IgD-negative memory B cell (primary cell): ENCODE data around the gene MGP. TPM values are rescaled to one million over a fixed set of nuclear protein-coding genes. Genes with fewer than 3 reads are reported as not detected.

ENCODE experiments used
- H3K27ac Mint-ChIP-seq, 3 donors: one replicate each; pipeline ENCODE4 v1.8.0; 2020 to 2022; ENCODE audit warnings: mild to moderate bottlenecking in 3 of 3, mixed read lengths in 3 of 3, moderate library complexity in 1 of 3
- H3K27me3 Mint-ChIP-seq: one replicate; pipeline ENCODE4 v1.8.0; 2021; ENCODE audit warnings: mixed read lengths
- H3K36me3 Mint-ChIP-seq: one replicate; pipeline ENCODE4 v1.8.0; 2020; ENCODE audit warnings: mild to moderate bottlenecking, mixed read lengths
- H3K4me1 Mint-ChIP-seq, 3 donors: one replicate each; pipeline ENCODE4 v1.8.0; 2020 to 2022; ENCODE audit warnings: mixed read lengths in 3 of 3, mild to moderate bottlenecking in 1 of 3
- H3K4me3 Mint-ChIP-seq, 4 donors: one replicate each; pipeline ENCODE4 v1.8.0; 2020 to 2022; ENCODE audit warnings: mild to moderate bottlenecking in 4 of 4, mixed read lengths in 4 of 4, moderate library complexity in 3 of 4
- H3K9me3 Mint-ChIP-seq, 3 donors: one replicate each; pipeline ENCODE4 v1.8.0; 2020 to 2021; ENCODE audit warnings: mixed read lengths in 3 of 3, mild to moderate bottlenecking in 1 of 3
- polyA plus RNA-seq: library from polyadenylated mRNA; unstranded; fragments of 300-500 nt; fragmentation: Illumina TruSeq; gene quantifications from one replicate; pipeline ENCODE4 v1.2.3, GENCODE V29; 2021

MGP gene
- polyA plus RNA-seq, 1 donor from 2014 or later: not detected

DNA sequence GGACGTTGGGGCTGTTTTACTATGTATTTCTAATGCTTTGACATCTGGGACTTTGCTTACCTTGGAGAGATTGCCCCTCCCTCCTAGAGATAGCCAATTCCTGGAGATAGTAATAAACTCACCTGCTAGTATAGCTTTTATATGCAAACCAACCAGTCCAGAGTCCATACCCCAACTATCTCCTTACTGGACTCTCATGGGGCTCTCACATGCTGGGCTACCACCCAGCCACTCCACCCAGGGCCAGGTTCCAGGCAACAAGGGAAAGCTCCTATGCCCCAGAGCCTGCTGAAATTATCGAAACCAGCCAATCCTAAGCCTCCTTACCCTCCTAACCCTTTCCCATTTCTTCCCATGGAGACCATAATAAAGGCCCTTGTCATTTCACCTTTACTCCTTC lies 25.5 kb upstream of the MGP start:
- H3K4me3 Mint-ChIP-seq: no peak overlapping the region
- peaks cover 17% of the 10 kb centered on the region for H3K36me3 Mint-ChIP-seq
- H3K9me3 Mint-ChIP-seq: peaks cover 0 to 5% (median 0%) of the 10 kb centered on the region in 3 donors
- H3K27ac Mint-ChIP-seq: no peak overlapping the region
- peaks cover 0 to 4% (median 3%) of the 10 kb centered on the region in 3 donors for H3K4me1 Mint-ChIP-seq
- no peaks in the 10 kb centered on the region for H3K27me3 Mint-ChIP-seq

DNA sequence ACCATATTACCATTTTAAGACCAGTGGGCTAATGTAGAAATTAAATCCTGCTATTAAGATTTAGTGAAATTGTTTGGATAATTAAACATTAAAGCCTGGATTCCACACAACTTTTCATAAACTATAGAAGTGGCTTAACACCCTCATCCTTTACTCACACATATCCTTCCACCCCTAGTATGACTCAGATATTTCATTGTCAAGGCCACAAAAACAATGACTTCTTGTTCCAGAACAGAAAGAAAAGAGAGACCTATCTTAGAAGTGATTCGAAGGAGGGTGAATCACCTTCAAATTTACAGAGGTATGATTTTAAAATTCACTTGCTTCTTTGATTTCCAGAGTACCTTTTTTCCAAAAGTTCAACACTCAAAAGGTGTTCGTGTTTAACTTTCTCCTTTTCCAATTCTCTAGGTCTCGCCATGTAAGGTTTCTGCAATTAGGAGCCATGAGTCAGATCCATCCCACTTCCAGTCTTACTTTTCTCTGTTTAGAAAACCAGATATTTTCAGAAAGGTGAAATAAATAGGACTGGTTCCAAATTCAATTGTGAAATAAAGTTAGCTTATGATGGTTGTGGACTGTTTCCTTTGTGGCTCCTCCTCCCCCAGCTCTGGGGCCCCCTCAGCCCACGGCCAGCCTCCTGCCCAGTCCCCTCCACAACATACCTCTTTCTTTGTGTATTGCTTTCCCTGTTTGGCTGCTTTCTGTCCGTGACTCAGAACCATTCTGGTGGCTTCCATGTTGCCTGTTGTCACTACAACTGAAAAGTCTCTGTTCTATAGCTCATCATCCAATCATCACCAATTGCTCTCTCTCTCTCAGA lies 24.6 kb upstream of the MGP start:
- Mint-ChIP-seq H3K36me3 (peaks cover 17% of the 10 kb centered on the region), H3K4me1 (peaks cover 3 to 5% (median 3%) of the 10 kb centered on the region in 3 donors), H3K27me3 (no peaks in the 10 kb centered on the region), H3K9me3 (peaks cover 0 to 5% (median 0%) of the 10 kb centered on the region in 3 donors), H3K4me3 (no peak overlapping the region), H3K27ac (no peak overlapping the region)

DNA sequence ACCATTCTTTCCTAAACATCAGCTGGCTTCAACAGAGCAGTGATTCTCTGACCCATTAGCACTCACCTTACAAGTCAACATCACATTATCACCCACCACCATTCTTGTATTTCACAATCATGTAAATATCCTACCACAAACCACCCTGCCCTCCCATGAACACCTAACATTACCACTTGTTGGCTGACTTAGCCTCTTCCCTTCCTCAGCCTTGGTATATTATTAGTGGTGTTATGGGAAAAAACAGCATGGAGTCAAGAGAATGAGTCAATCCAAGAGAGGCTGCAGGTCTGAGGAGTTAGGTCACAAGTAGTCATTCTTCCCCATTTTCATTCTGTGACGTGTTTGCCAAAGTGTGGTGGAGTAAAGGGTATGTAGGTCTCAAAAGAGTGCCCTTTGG lies 22.3 kb upstream of the MGP start:
- Mint-ChIP-seq H3K27ac (no peak overlapping the region), H3K9me3 (peaks cover 0 to 3% (median 0%) of the 10 kb centered on the region in 3 donors), H3K4me3 (no peak overlapping the region), H3K36me3 (peaks cover 8% of the 10 kb centered on the region), H3K4me1 (peaks cover 0 to 5% (median 4%) of the 10 kb centered on the region in 3 donors), H3K27me3 (no peaks in the 10 kb centered on the region)

DNA sequence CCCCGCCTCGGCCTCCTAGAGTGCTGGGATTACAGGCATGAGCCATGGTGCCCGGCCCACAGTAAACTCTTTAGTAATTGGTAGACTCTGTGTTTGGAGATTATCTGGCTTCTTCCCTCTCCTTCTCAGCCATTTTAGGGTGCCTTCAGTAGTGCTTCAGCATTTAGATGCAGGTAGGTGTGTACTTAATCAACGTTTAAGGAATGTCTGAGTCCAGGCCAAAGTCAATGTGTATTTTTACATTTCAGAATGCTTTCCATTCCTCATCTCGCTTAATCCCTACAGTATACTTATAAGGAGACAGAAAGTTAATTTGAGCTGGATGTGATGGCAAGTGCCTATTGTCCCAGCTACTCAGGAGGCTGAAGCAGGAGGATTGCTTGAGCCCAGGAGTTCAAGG lies 20.5 kb upstream of the MGP start:
- peaks cover 0 to 1% (median 0%) of the 10 kb centered on the region in 3 donors for H3K9me3 Mint-ChIP-seq
- no peak overlapping the region for H3K27ac Mint-ChIP-seq

DNA sequence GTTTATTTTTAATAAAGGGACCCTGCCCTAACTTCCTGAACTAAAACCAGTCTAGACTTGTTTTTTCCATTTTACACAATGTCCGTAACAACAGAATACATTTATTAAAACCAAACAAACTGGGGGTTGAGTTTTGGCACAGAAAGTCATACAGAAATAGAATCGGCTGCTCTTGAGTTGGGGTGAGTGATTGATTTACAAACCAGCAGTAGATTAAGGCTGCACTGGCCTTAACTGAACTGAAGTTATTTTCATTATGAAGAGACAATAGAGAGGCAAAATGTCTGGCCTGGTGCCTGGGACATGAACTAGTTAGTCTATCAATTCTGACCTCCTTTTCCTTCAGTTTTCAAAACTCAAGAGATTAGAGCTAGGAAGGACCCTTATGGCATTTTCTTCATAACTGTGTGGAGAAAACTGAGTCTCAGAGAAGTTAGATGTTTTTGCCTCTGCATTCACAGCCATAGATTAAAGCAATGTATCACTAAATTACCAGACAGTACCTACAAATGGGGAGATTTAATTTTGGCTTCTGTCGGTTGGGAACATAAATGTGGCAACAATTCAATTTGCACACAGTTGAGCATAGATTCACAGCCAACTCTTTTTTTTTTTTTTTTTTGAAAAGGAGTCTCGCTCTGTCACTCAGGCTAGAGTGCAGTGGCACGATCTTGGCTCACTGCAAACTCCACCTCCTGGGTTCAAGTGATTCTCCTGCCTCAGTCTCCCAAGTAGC lies 19.8 kb upstream of the MGP start:
- Mint-ChIP-seq H3K27me3 (no peaks in the 10 kb centered on the region), H3K4me3 (no peak overlapping the region), H3K4me1 (peaks cover 0 to 5% (median 4%) of the 10 kb centered on the region in 3 donors), H3K27ac (peak overlapping the region in 1 of 3 donors; percentile 17), H3K9me3 (peaks cover 0 to 1% (median 0%) of the 10 kb centered on the region in 3 donors), H3K36me3 (peaks cover 7% of the 10 kb centered on the region)

More for the DNA sequence above, 20.5 kb upstream of the MGP start:
- no peak overlapping the region for H3K4me3 Mint-ChIP-seq
- H3K36me3 Mint-ChIP-seq: peaks cover 7% of the 10 kb centered on the region
- H3K27me3 Mint-ChIP-seq: no peaks in the 10 kb centered on the region
- peaks cover 0 to 5% (median 4%) of the 10 kb centered on the region in 3 donors for H3K4me1 Mint-ChIP-seq

DNA sequence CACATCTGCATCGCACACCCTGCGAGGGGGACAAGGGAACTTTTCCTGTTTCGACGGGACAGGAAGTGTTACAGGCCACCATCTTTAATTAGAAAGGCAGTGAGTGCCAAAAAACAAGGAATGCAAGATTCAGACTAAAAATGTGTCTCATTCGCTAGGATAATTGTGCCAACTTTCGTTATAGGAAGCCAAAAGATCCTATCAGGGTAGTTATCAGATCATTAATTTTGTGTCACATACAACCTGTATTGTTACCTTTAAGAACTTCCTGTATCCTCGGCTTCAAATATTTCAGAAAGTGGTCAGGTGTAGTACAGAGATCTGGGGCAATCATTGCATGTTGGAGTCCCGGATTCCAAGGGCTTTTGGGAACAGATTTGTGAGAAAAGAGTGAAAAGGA lies 19.2 kb upstream of the MGP start:
- no peak overlapping the region for H3K27ac Mint-ChIP-seq
- H3K9me3 Mint-ChIP-seq: peaks cover 0 to 1% (median 0%) of the 10 kb centered on the region in 3 donors
- peaks cover 7% of the 10 kb centered on the region for H3K36me3 Mint-ChIP-seq
- H3K4me1 Mint-ChIP-seq: peaks cover 0 to 5% (median 4%) of the 10 kb centered on the region in 3 donors
- H3K27me3 Mint-ChIP-seq: no peaks in the 10 kb centered on the region
- no peak overlapping the region for H3K4me3 Mint-ChIP-seq

DNA sequence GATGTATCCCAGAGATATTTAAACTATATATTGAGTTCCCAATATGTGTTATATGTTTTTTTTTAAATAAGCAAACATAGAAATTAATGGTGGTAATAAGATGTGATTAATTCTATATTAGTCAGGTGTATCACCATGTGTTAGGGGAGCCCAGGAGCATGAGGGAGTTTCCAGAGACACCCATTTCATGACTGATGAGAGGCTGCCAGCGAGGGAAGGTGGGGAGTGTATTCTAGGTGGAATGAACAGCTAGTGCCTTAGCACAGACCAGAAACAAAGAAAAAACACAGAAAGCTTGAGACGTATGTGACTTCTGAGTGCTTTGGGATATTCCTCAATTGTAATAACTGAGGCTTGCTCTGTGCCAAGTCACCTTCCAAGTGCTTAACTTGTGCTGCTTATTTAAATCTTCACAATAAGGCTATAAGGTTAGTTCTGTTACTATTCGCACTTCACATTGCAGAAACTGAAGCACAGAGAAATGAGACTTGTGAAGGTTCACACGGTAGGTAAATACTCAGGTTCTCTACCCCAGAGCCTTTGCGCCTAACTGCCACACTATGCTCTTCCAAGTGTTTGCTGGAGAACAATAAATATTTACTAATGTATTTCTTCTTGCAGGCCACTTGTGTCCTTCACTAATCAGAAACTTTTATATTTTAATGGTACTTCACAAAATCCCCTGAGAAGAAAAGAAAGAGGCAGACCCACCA lies 17.9 kb upstream of the MGP start:
- Mint-ChIP-seq H3K27me3 (no peaks in the 10 kb centered on the region), H3K4me3 (no peak overlapping the region), H3K4me1 (peaks cover 0 to 5% (median 4%) of the 10 kb centered on the region in 3 donors), H3K27ac (peak overlapping the region in 1 of 3 donors; percentile 71), H3K9me3 (peaks cover 0 to 1% (median 0%) of the 10 kb centered on the region in 3 donors), H3K36me3 (peaks cover 7% of the 10 kb centered on the region)

DNA sequence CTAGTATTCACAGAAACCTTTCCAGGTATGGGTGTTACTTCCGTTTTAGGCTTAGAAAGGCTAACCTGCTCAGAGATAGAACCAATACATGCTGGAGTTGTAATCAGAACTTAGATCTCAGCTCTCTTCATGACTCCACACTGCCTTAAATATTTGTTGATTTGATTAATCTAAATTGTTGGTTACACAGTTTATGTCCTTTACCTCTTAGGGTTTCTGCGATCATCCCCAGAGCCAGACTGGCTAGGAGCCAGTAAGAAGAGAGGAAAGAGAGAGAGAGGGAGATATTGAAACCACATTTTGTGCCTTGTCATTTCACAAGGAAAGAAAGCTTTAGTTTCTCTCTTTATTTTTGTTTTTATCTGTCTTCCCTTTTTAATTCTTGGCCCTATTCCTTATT lies 16.8 kb upstream of the MGP start:
- Mint-ChIP-seq H3K4me1 (peaks cover 0 to 5% (median 4%) of the 10 kb centered on the region in 3 donors), H3K27me3 (no peaks in the 10 kb centered on the region), H3K27ac (no peak overlapping the region), H3K36me3 (peaks cover 7% of the 10 kb centered on the region), H3K9me3 (no peaks in the 10 kb centered on the region), H3K4me3 (no peak overlapping the region)

DNA sequence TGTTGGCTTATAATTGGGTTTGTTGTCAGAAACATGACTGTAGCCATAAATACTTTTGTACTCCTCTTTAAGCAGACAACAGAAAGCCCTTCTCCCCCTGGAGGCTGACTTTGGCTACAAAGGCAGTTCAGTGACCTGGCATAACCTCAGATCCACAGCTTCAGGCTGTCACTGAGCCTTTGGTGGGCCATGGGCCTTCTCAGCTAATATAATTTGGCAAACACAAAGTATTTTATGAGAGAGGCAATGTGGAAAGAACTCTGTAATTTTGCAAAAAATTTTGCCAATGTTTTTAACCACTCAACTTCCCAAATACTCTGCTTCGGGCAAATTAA lies 15.5 kb upstream of the MGP start:
- Mint-ChIP-seq H3K27me3 (no peaks in the 10 kb centered on the region), H3K4me1 (peaks cover 0 to 5% (median 4%) of the 10 kb centered on the region in 3 donors), H3K9me3 (no peaks in the 10 kb centered on the region), H3K27ac (no peak overlapping the region), H3K36me3 (peaks cover 1% of the 10 kb centered on the region), H3K4me3 (no peak overlapping the region)

DNA sequence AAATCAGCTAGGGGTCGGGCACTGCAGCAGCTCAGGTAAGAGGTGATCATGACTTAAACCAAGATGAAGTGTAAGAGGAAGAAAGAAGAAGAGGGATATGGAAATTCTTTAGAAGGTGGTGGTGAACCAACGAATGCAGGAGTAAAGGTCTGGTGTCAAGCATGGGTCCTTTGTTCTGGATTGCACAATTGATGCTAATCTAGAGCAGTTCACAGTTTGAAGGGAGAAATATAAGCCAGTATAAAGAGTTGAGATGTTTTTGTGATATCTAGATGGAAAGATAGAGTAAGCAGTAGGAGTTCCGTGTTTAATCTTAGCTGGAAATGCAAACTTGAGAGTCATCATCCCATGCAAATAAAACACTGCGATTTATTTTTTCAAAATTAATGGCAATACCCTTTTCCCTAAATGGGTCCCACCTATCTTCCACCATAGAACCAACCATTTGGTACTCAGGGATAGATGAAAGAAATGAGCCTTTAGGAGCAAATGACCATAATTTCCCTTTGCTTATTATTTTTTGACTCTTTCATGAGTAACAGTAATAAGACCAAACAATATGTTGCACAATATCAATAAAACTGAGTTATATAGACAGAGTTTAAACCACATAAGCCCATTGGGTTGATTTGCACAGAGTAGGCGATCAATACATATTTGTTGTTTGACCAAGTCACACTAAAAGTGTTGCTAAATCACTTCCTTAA lies 15.0 kb upstream of the MGP start:
- Mint-ChIP-seq H3K27ac (no peak overlapping the region), H3K4me1 (peaks cover 0 to 5% (median 4%) of the 10 kb centered on the region in 3 donors), H3K27me3 (no peaks in the 10 kb centered on the region), H3K9me3 (no peaks in the 10 kb centered on the region), H3K36me3 (peaks cover 1% of the 10 kb centered on the region), H3K4me3 (no peak overlapping the region)

DNA sequence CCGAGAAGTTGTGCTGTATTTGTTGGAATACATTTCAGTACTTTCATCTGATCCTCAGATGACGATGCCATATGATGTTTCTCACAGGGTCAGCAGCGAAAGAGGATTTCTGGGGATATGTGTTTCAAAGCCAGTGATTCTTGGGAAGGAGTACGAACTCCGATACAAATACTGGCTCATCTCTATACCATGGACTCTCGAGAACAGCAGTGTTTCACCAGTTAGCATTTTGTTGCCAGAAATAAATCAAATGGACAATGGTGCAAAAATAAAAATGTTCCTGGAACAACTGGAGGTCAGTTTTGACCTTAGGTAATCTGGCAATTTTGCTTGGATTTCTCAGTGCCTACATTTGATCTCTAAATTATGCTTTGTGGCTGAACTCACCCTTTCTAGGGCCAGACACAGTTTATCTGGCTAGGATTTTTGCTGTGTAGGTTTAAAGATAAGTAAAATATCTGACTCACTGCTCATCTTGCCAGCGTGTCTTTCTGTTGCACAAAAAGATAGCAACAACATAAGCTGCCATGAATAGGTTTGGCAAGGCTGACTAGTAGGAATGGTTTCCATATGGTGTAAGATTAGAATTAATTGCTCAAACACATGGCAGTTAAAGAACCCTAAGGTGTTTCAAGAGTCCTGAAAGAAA lies 11.0 kb upstream of the MGP start:
- peaks cover 1% of the 10 kb centered on the region for H3K36me3 Mint-ChIP-seq
- no peaks in the 10 kb centered on the region for H3K27me3 Mint-ChIP-seq
- H3K9me3 Mint-ChIP-seq: no peaks in the 10 kb centered on the region

DNA sequence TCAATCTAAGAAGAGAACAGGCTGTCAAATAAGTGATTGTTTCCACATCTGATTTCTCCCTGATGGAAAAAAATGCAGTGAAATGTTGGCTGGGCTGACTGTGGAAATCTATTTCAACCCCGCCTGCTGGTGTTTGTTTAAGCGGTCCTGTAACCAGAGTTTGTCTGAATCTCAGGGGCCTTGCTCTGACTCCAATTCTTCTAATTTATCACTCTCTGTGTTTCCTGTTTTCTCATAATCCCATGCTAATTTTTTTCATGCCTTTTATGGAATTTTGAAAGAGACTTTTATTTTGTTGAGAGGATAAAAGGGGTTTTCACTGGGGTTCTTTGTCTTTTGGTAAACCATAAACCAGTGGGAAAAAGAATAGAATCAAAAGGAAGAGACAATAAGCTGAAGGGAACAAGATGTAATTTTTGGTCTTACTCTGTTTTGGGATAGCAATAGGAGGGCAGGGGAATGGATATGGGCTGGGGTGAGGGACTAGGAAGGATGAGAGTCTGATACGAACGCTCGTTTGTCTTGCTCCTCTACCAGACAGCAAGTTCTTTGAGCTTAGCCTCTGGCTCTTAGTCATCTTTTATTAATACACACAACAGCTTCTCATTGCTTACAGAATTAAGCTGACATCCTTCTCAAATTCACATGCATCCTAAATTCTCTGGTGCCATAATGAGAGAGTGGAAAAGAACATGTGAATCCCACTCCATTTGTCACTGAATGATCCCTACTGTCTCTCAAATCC lies 8.0 kb upstream of the MGP start:
- H3K27ac Mint-ChIP-seq: no peak overlapping the region
- no peaks in the 10 kb centered on the region for H3K9me3 Mint-ChIP-seq
- H3K4me3 Mint-ChIP-seq: no peak overlapping the region
- H3K4me1 Mint-ChIP-seq: no peaks in the 10 kb centered on the region
- peaks cover 2% of the 10 kb centered on the region for H3K27me3 Mint-ChIP-seq
- no peaks in the 10 kb centered on the region for H3K36me3 Mint-ChIP-seq

More for the DNA sequence above, 11.0 kb upstream of the MGP start:
- Mint-ChIP-seq H3K4me1 (no peaks in the 10 kb centered on the region), H3K27ac (no peak overlapping the region), H3K4me3 (no peak overlapping the region)

DNA sequence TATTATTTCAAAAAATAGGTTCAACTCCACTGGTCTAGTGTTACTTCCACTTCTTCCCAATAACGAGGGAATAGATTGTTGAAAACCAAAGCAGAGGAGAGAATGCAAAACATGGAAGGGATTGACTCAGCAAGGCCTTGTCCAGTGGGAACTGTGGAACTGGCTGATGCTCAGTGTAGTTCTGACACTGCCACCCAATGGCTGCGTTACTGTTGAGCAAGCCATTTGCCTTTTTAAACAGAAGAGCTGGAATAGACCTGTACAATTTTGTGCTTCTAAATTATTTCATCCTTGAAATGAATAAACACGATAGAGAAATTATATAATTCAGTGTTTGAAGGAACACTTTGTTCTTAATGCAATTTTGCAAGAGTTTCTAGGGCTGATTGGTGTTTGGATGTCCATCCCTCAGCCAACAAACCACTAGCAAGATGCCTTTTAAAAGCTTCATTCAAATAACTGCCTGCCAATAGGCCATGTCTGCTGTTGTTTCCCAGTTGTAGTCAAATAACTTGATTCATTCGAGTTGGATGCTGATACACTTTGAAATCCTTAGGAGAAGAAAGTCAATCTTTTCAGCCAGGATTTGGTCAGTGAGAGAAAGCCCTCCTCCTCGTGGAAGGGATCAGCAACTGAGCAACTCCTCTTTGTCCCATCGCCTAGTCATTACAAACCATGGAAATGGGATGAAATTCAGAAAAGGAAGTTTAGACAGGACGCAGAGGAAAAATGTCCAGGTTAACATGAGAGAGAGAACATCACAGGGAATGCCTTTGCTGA lies 7.3 kb upstream of the MGP start:
- peaks cover 7% of the 10 kb centered on the region for H3K27me3 Mint-ChIP-seq
- no peaks in the 10 kb centered on the region for H3K9me3 Mint-ChIP-seq
- H3K4me1 Mint-ChIP-seq: no peaks in the 10 kb centered on the region
- H3K36me3 Mint-ChIP-seq: no peaks in the 10 kb centered on the region
- no peak overlapping the region for H3K4me3 Mint-ChIP-seq
- H3K27ac Mint-ChIP-seq: no peak overlapping the region
